Parathyroid adenoma (tissue), 2 donors: ENCODE results near the gene BBS12.

Source experiments
- H2AFZ ChIP-seq: fragments of 300-600 bp; sonication (generic); one replicate; pipeline ENCODE4 v1.7.0; 2017; ENCODE audit warnings: antibody characterized with exemption, mild to moderate bottlenecking
- H3K27ac ChIP-seq: fragments of 300-600 bp; sonication (generic); one replicate; pipeline ENCODE4 v1.7.0; 2017
- H3K27me3 ChIP-seq: fragments of 300-600 bp; sonication (generic); one replicate; pipeline ENCODE4 v1.7.0; 2017; ENCODE audit warnings: low read length; ENCODE audit not compliant: control insufficient read depth, insufficient read depth
- H3K36me3 ChIP-seq: fragments of 300-600 bp; sonication (generic); one replicate; pipeline ENCODE4 v1.7.0; 2017; ENCODE audit warnings: low read length; ENCODE audit not compliant: control insufficient read depth, insufficient read depth
- H3K4me1 ChIP-seq: fragments of 300-600 bp; sonication (generic); one replicate; pipeline ENCODE4 v1.7.0; 2017; ENCODE audit warnings: control low read depth
- H3K4me2 ChIP-seq: fragments of 300-600 bp; sonication (generic); one replicate; pipeline ENCODE4 v1.7.0; 2017; ENCODE audit warnings: low read length
- H3K4me3 ChIP-seq: fragments of 300-600 bp; sonication (generic); one replicate; pipeline ENCODE4 v1.7.0; 2017; ENCODE audit warnings: low read depth, low read length
- H3K79me2 ChIP-seq: fragments of 300-600 bp; sonication (generic); one replicate; pipeline ENCODE4 v1.7.0; 2017; ENCODE audit warnings: control low read depth
- H3K9ac ChIP-seq: fragments of 300-600 bp; sonication (generic); one replicate; pipeline ENCODE4 v1.7.0; 2017; ENCODE audit warnings: mild to moderate bottlenecking
- H3K9me3 ChIP-seq: fragments of 300-600 bp; sonication (generic); one replicate; pipeline ENCODE4 v1.7.0; 2017; ENCODE audit warnings: low read length; ENCODE audit not compliant: control insufficient read depth
- CTCF ChIP-seq: fragments of 300-600 bp; sonication (generic); IDR thresholded peaks from one replicate; pipeline ENCODE4 v1.7.0; 2017; ENCODE audit warnings: antibody characterized with exemption, mild to moderate bottlenecking
- donor health status: primary hyperparathyroidism.

BBS12 gene

GRCh38 chr4:122709236-122709635 is 23.3 kb upstream of the BBS12 start:
- no peak overlapping the region for H3K4me2 ChIP-seq
- no peak overlapping the region for H3K4me3 ChIP-seq
- H2AFZ ChIP-seq, result no peak overlapping the region
- no peak for TF ChIP-seq CTCF
- H3K4me1 ChIP-seq, result no peaks in the 10 kb centered on the region
- no peak overlapping the region for H3K27ac ChIP-seq
- no peak overlapping the region for H3K9ac ChIP-seq
- no peaks in the 10 kb centered on the region for H3K36me3 ChIP-seq
- H3K27me3 ChIP-seq, result no peaks in the 10 kb centered on the region
- no peaks in the 10 kb centered on the region for H3K79me2 ChIP-seq
- H3K9me3 ChIP-seq, result no peaks in the 10 kb centered on the region

GRCh38 chr4:122710434-122711308 is 21.8 kb upstream of the BBS12 start:
- H3K9ac ChIP-seq, result no peak overlapping the region
- H3K27ac ChIP-seq, result no peak overlapping the region
- H3K4me1 ChIP-seq, result no peaks in the 10 kb centered on the region
- no peak overlapping the region for H3K4me3 ChIP-seq
- peak overlapping the region; percentile 42 for H2AFZ ChIP-seq
- H3K79me2 ChIP-seq, result no peaks in the 10 kb centered on the region
- H3K36me3 ChIP-seq, result no peaks in the 10 kb centered on the region
- H3K27me3 ChIP-seq, result no peaks in the 10 kb centered on the region
- TF ChIP-seq CTCF, result no peak
- H3K4me2 ChIP-seq, result no peak overlapping the region
- H3K9me3 ChIP-seq, result no peaks in the 10 kb centered on the region

GRCh38 chr4:122711919-122712318 is 20.6 kb upstream of the BBS12 start:
- Histone ChIP-seq H3K4me3 (no peak overlapping the region), H3K36me3 (no peaks in the 10 kb centered on the region), H3K4me2 (no peak overlapping the region), H3K27ac (no peak overlapping the region), H3K9ac (no peak overlapping the region), H3K9me3 (no peaks in the 10 kb centered on the region), H3K27me3 (no peaks in the 10 kb centered on the region), H2AFZ (no peak overlapping the region), H3K79me2 (no peaks in the 10 kb centered on the region), H3K4me1 (no peaks in the 10 kb centered on the region)
- no peak for TF ChIP-seq CTCF

- Histone ChIP-seq H3K27me3 (no peaks in the 10 kb centered on the region), H3K36me3 (no peaks in the 10 kb centered on the region), H3K4me3 (no peak overlapping the region), H3K4me1 (no peaks in the 10 kb centered on the region), H3K4me2 (no peak overlapping the region), H3K27ac (no peak overlapping the region), H3K9ac (no peak overlapping the region), H2AFZ (no peak overlapping the region), H3K79me2 (no peaks in the 10 kb centered on the region), H3K9me3 (no peaks in the 10 kb centered on the region)
- TF ChIP-seq CTCF, result no peak
These were observed 19.7 kb upstream of the BBS12 start for GRCh38 chr4:122712782-122713181.

- Histone ChIP-seq H3K4me3 (no peak overlapping the region), H3K79me2 (no peaks in the 10 kb centered on the region), H3K36me3 (no peaks in the 10 kb centered on the region), H3K4me2 (no peak overlapping the region), H3K9me3 (no peaks in the 10 kb centered on the region), H3K9ac (no peak overlapping the region), H2AFZ (no peak overlapping the region), H3K27me3 (no peaks in the 10 kb centered on the region), H3K4me1 (no peaks in the 10 kb centered on the region), H3K27ac (no peak overlapping the region)
- no peak for TF ChIP-seq CTCF
These were observed 17.3 kb upstream of the BBS12 start for GRCh38 chr4:122715221-122715620.
